HFFc6 (cell line): ENCODE measurements around the gene ENDOV. TPM values are rescaled to one million over a fixed set of nuclear protein-coding genes. Genes with fewer than 3 reads are reported as not detected.

ENCODE experiments used
- DNase-seq: peaks from one replicate; pipeline ENCODE4 v3.0.0-alpha.2; 2018
- H3K27ac Mint-ChIP-seq: 2 replicates; pipeline ENCODE4 v1.8.0; 2020; ENCODE audit warnings: mild to moderate bottlenecking, mixed read lengths
- H3K27me3 Mint-ChIP-seq: 2 replicates; pipeline ENCODE4 v1.8.0; 2021; ENCODE audit warnings: mild to moderate bottlenecking, moderate library complexity, mixed read lengths; ENCODE audit not compliant: insufficient read depth
- H3K36me3 Mint-ChIP-seq: 2 replicates; pipeline ENCODE4 v1.8.0; 2021; ENCODE audit warnings: low read depth, mixed read lengths
- H3K4me1 Mint-ChIP-seq: 2 replicates; pipeline ENCODE4 v1.8.0; 2020; ENCODE audit warnings: low read depth, mixed read lengths
- H3K4me3 Mint-ChIP-seq: 2 replicates; pipeline ENCODE4 v1.8.0; 2020; ENCODE audit warnings: mild to moderate bottlenecking, moderate library complexity, mixed read lengths
- H3K9me3 Mint-ChIP-seq: 2 replicates; pipeline ENCODE4 v1.8.0; 2020; ENCODE audit warnings: mild to moderate bottlenecking, mixed read lengths
- CTCF ChIP-seq: fragments of 200-600 bp; sonication (generic); IDR thresholded peaks from 2 replicates; pipeline ENCODE4 v1.5.0; 2021; ENCODE audit warnings: antibody characterized with exemption, mild to moderate bottlenecking
- total RNA-seq, 6 experiments: library from RNA; stranded (reverse); fragmentation: NEBNext Ultra II Directional; extraction: Animal tissue kit (Norgen Biotek cat#: 25700); gene quantifications; 2 replicates in 1 of 6; 3 replicates in 5 of 6; pipeline ENCODE4 v1.2.3, GENCODE V29; 2021

The ENDOV gene
- total RNA-seq, 6 experiments from 2014 or later = 11.7 to 17.3 (median 13.7) TPM

DNA sequence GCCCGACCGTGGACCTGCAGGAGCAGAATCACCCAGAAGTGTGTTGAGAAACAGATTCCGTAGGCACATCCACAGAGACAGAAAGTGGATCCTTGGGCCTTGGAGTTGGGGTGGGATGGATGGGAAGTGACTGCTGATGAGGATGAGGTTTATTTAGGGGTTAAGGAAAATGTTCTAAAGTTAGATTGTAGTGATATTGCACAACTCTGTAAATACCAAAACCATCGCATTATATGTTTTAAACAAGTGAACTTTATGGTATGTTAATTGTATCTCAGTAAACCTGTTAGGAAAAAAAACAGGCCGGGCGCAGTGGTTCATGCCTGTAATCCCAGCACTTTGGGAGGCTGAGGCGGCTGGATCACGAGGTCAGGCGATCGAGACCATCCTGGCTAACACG, 3.6 kb downstream of the ENDOV start:
- DNase-seq = no peak
- peaks cover 27% of the 10 kb centered on the region for H3K4me1 Mint-ChIP-seq
- no peak for TF ChIP-seq CTCF
- peaks cover 29% of the 10 kb centered on the region for H3K36me3 Mint-ChIP-seq
- peaks cover 4% of the 10 kb centered on the region; the same call in 1 of the 2 replicates for H3K27me3 Mint-ChIP-seq
- no peak overlapping the region for H3K27ac Mint-ChIP-seq
- no peak overlapping the region for H3K4me3 Mint-ChIP-seq
- no peaks in the 10 kb centered on the region for H3K9me3 Mint-ChIP-seq

DNA sequence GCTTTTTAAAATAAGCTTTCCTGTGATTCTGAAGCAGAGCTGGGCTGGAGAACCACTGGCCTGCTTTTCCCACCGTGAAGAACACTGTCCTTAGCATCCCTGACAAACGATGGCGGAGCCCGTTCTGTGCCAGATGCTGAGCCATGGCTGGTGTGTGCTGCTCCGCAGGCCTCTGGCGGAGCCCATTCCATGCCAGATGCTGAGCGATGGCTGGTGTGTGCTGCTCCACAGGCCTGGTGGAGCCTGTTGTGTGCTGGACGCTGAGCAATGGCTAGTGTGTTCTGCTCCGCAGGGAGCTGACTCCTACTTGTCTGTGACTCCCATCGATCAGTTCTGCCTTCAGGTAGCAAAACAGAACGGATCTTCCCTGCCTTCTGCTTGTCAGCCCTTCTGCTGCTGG, 4.3 kb downstream of the ENDOV start:
- H3K27ac Mint-ChIP-seq = no peak overlapping the region
- no peaks in the 10 kb centered on the region for H3K9me3 Mint-ChIP-seq
- no peak for TF ChIP-seq CTCF
- no peak overlapping the region for H3K4me3 Mint-ChIP-seq
- peaks cover 21% of the 10 kb centered on the region for H3K4me1 Mint-ChIP-seq
- DNase-seq = no peak
- H3K27me3 Mint-ChIP-seq = peaks cover 3% of the 10 kb centered on the region; the same call in 1 of the 2 replicates
- H3K36me3 Mint-ChIP-seq = peaks cover 29% of the 10 kb centered on the region

GRCh38 chr17:80421381-80422090, 6.6 kb downstream of the ENDOV start:
- Mint-ChIP-seq H3K36me3 (peaks cover 29% of the 10 kb centered on the region), H3K4me1 (peaks cover 12% of the 10 kb centered on the region), H3K9me3 (no peaks in the 10 kb centered on the region), H3K27ac (no peak overlapping the region), H3K4me3 (no peak overlapping the region), H3K27me3 (no peaks in the 10 kb centered on the region)
- no peak for TF ChIP-seq CTCF
- no peak for DNase-seq

GRCh38 chr17:80422276-80422675, 7.3 kb downstream of the ENDOV start:
- no peak for TF ChIP-seq CTCF
- Mint-ChIP-seq H3K36me3 (peaks cover 24% of the 10 kb centered on the region), H3K4me3 (no peak overlapping the region), H3K27me3 (no peaks in the 10 kb centered on the region), H3K4me1 (peaks cover 11% of the 10 kb centered on the region), H3K27ac (no peak overlapping the region), H3K9me3 (no peaks in the 10 kb centered on the region)
- DNase-seq = no peak

DNA sequence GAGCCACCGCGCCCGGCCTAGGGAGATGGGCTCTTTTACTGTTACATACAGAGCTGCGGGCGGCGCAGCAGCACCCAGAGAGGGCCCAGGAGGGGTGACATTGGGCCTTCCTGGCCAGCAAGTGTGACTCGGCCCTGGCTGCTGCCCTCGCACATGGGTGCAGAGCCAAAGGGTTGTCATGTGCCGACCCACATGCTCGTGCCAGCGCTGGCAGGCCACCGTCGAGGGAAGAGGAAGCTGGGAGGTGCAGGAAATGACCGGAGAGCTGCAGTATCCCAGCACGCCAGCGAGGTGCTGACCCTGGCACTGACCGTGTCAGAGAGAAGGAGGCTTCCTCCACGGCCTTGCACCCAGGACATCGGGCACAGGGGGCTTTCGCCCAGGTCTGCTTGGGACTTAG, 8.0 kb downstream of the ENDOV start:
- Mint-ChIP-seq H3K4me3 (no peak overlapping the region), H3K36me3 (peaks cover 17% of the 10 kb centered on the region), H3K9me3 (no peaks in the 10 kb centered on the region), H3K27ac (no peak overlapping the region), H3K4me1 (peaks cover 6% of the 10 kb centered on the region), H3K27me3 (no peaks in the 10 kb centered on the region)
- no peak for TF ChIP-seq CTCF
- no peak for DNase-seq
